ENCODE results near the gene CDH12.
"Not testable (repeated sequence)": the region's sequence is repeated elsewhere in the genome, so short reads cannot be mapped to it uniquely, and the experiment has no call there.

CDH12 gene

DNA sequence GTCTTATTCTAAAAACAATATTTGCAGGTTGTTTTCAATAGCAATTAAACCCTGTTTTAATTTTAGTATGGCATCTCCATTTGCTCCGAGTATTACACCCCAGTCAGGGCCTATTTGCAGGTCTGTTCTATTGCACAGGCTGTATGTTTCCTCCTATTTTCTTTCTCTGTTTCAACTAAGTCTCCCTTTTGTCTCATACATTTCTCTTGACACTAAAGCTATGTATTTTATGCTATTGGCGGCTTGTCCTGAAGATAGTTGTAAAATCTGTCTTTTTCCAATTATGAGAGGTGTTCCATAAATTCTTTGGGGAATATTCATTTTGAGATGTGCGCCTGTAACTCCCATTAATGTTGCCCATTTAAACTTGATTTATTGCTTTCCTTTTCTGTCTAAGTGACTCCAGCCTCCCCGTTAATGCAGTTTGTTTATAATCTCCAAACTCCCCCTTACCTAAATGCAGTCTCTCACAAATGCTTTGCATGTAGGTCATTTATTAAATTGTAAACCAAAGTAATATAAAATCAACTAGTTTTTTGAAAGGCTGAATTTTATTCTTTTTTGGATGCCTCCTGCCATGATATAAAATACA lies 262.4 kb downstream of the CDH12 start:
- DNase-seq (ENCODE audit: insufficient read length, low spot score) (no peak), FAIRE-seq (no peak)

- no peak for DNase-seq (ENCODE audit: insufficient read length, low spot score)
- FAIRE-seq, result no peak
Measured at GRCh38 chr5:22577711-22578110, 275.4 kb downstream of the CDH12 start.

DNA sequence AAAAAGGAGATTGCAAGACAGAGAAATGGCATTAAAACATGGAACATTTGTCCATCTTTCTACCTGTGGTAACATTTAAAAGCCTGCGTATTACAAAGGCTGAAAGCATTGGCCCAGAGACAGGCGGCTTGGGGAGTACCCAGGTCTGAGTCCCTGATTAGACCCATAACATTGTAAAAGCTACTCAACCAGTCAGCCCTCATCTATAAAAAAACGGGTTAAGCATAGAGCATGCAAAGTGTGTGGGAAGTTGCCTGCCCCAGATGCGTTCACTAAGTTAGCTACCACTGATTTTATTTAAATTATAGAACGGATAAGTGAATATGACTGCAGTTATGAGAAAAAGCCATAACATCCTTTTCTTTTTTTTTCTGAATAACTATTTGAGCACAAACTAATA lies 276.1 kb downstream of the CDH12 start:
- DNase-seq (ENCODE audit: insufficient read length, low spot score) (no peak), FAIRE-seq (no peak)

DNA sequence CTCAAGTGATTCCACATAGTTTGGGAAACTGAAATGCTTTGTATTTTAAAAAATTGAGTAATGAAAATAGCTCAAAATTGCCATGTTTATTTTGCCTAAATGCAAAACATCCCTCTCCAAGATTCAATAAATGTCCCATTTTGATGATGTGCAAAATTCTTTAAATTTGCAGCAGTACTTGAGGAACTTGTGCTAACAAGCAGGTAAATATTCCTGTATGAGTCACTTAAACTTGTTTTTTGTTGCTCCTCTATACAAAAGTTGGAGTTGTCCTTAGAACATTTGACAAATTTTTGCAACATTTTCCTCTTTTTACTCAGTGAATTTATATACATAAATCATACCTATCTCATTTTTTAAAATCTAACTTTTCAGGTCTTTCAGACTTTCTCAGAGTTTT lies 280.2 kb downstream of the CDH12 start:
- DNase-seq (ENCODE audit: insufficient read length, low spot score) (no peak), FAIRE-seq (no peak)

DNA sequence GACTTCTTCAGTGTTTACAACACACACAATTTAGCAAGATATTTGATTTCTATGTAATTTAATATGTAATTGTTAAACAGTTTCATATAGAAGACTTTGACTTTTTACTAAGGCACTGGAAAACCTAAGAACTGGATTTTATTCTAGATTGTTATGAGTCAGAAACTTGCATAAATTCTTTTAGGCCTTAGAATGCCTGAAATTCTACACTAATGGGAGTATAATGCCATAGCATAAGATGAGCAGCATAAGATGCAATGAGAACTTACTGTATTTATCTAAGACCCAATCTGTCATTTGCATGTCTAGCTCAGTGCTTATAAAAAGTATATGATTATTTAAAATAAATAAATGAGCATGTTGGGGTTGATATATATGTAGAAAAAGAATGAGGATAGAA lies 285.2 kb downstream of the CDH12 start:
- FAIRE-seq (no peak), DNase-seq (ENCODE audit: insufficient read length, low spot score) (no peak)

GRCh38 chr5:22560147-22560546 lies 293.0 kb downstream of the CDH12 start:
- FAIRE-seq, result peak; percentile 89
- peak; percentile 38 for DNase-seq (ENCODE audit: insufficient read length, low spot score)

- DNase-seq (ENCODE audit: insufficient read length, low spot score), result no peak
- FAIRE-seq, result no peak
Measured at GRCh38 chr5:22557251-22557650, 295.9 kb downstream of the CDH12 start.

- no peak for FAIRE-seq
- no peak for DNase-seq (ENCODE audit: insufficient read length, low spot score)
Measured at GRCh38 chr5:22554475-22554874, 298.7 kb downstream of the CDH12 start.

DNA sequence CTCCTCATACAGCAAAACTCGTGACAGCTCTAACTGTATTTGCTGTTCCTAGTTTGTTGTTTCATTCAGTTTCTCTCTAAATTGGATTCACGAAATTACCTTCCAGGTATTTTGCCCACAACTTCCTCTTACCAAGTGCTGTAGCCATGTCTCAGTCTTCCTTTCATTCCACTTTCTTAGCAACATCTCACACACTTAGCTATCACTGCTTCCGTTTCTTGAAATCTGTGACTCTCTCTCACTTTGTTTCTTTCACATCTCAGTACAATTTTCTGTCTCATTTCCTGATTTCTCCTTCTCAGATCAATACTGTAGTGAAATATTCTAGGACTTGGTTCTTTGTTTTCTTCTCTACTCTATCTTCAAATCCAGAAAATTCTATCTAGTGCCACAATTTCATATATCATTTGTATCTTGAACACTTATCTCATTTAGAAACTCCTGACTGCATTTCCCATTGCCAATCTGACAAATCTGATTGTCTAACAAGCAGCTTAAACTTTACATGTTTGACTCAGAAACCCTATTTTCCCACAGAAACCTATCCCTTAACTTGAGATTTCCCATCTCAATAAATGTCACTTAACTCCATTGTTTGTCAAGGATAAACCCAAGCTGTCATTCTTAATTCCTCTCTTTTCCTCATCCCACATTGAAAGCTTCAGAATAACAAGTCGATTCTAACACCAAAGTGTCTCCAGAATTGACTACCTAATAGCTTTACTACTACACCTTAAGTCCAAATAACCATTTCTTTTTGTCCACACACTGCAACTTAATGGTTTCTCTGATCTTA lies 303.1 kb downstream of the CDH12 start:
- peak; percentile 48 for FAIRE-seq
- no peak for DNase-seq (ENCODE audit: insufficient read length, low spot score)

GRCh38 chr5:22542340-22542739 lies 310.8 kb downstream of the CDH12 start:
- DNase-seq (ENCODE audit: insufficient read length, low spot score), result no peak
- FAIRE-seq, result no peak

GRCh38 chr5:22541037-22541436 lies 312.1 kb downstream of the CDH12 start:
- DNase-seq (ENCODE audit: insufficient read length, low spot score) (no peak), FAIRE-seq (no peak)

- FAIRE-seq, result no peak
Measured at GRCh38 chr5:22539762-22540161, 313.4 kb downstream of the CDH12 start.

DNA sequence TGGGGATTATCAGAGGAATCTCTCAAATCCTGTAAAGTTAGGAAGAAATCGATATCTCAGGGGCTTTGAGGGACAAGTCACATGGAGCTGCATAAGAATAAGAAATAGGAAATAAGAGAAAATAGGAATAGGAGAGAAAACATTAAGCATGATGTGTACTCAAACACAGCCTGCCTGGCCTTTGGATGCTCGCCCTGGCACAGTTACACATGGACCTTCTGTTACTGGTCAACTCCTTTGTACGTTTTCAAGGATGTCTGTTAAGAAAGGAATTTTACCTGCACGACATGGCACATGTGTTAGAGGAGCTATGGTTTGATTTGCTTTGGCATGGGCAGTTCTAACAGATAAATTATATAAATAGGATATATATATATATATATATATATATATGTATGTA lies 321.2 kb downstream of the CDH12 start:
- FAIRE-seq (no peak), DNase-seq (ENCODE audit: insufficient read length, low spot score) (no peak)

More at GRCh38 chr5:22539762-22540161, 313.4 kb downstream of the CDH12 start:
- no peak for DNase-seq (ENCODE audit: insufficient read length, low spot score)

GRCh38 chr5:22521521-22521920 lies 331.6 kb downstream of the CDH12 start:
- FAIRE-seq, result no peak
- no peak for DNase-seq (ENCODE audit: insufficient read length, low spot score)

- DNase-seq (ENCODE audit: insufficient read length, low spot score); FAIRE-seq: not testable (repeated sequence)
Measured at GRCh38 chr5:22516497-22516896, 336.6 kb downstream of the CDH12 start.

- DNase-seq (ENCODE audit: insufficient read length, low spot score) (no peak), FAIRE-seq (no peak)
Measured at GRCh38 chr5:22514231-22514630, 338.9 kb downstream of the CDH12 start.

DNA sequence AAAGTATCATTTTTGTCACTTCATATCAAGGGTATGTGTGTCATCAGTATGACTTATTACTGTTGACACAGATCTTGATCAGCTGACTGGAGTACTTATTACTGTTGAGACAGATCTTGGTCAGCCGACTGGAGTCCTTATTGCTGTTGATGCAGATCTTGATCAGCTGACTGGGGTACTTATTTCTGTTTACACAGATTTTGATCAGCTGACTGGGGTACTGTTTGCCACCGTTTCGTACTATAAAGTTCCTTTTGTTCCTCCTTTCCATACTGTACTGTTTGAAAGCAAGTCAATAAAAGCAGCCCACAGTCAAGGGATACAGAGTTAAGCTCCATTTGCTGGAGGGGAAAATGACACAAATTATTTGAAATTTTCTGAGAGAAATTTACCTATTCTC lies 347.3 kb downstream of the CDH12 start:
- DNase-seq (ENCODE audit: insufficient read length, low spot score) (no peak), FAIRE-seq (no peak)

DNA sequence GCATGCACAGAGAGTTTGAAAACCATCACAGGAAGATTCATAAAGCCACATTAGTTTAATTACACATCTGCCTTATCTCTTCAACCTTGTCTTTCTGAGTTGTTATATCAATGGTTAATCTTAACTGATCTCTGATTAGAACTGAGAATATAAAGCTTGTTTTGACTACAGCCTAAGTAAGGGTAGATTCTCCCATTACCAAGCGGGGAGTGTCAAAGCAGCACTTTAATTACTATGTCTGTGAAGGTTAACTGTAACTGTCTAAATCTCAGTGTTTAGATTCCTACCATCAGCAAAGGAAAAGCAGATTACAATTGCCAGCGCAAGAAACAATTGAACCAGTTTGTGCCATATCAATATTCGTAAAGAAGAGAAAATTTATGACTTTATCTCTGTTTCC lies 348.7 kb downstream of the CDH12 start:
- DNase-seq (ENCODE audit: insufficient read length, low spot score), result no peak
- no peak for FAIRE-seq

- DNase-seq (ENCODE audit: insufficient read length, low spot score) (no peak), FAIRE-seq (no peak)
Measured at GRCh38 chr5:22500556-22500955, 352.6 kb downstream of the CDH12 start.

DNA sequence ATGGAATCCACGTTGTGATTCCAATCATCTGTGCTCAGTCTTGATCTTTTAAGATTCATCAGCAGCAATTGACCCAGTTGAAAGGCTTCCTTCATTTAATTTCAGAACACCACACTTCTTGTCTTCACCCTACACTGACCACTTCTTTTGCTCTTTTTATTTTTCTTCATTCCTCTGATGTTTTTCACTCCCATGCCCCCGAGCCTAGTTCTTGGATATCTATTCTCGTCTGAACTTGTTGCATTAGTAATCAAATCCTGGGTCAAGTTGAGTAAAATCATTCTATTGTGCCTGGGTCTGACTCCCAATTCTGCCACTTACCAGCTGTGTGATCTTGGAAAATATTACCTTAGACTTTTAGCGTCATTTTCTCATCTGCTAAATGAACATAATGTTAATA lies 356.5 kb downstream of the CDH12 start:
- FAIRE-seq (no peak), DNase-seq (ENCODE audit: insufficient read length, low spot score) (no peak)

DNA sequence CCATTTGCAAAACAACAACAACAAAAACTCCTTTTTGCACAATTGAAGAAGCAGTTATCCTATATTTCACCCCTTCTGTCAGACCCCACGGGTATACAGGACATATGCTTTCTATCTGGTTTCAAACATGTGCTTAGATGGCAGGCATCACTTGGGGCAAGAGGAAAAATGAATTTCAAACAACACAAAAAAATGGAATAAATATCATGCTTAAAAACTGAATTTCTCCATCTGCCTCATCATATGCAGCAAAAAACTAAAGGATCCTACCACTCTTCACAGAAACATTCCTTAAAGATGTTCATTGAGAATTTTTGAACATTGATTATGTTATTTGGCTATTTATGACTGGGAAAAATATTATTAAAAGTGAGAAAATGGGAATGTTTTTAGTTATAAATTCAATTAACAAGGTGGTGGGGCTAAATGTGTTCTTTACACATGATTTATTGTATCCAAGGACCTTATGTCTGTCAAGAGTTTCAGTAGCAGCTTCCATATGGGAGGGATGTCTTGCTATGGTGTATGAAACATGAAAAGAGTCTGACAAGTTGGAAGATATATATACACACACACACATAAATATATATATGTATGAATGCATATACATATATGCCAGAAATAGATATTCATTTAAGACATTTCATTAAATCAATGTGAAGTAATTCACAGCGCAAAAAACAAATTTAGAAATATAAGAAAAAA lies 358.0 kb downstream of the CDH12 start:
- no peak for FAIRE-seq
- no peak for DNase-seq (ENCODE audit: insufficient read length, low spot score)

DNA sequence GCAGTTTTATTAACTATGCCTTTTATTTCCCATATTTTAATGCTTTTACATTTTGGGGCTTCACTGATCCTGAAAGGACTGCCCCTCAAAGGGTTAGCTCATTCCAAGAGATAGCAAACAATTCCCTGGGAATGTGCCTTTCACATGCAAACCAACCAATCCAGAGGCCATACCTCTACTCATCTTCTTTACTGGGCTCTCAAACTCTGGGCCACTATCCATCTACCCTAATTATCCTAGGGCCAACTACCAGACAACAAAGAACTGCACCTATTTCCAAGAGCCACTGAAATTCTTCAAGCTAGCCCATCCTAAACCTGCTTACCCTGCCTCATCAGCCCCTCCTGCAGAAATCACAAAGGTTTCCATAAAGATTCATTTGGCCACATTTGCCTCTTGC lies 364.7 kb downstream of the CDH12 start:
- no peak for FAIRE-seq
- DNase-seq (ENCODE audit: insufficient read length, low spot score), result no peak

All from HTR-8/SVneo (cell line).